Mesodermal cell (in vitro differentiated cells): ENCODE measurements around the gene ITGB3BP.
"Not testable (repeated sequence)": the region's sequence is repeated elsewhere in the genome, so short reads cannot be mapped to it uniquely, and the experiment has no call there.

Experiments
- H3K27ac ChIP-seq: 2 replicates; pipeline ENCODE4 v1.7.0; 2013; ENCODE audit warnings: mild to moderate bottlenecking, low read depth, low read length, moderate library complexity; ENCODE audit not compliant: severe bottlenecking
- H3K36me3 ChIP-seq: 2 replicates; pipeline ENCODE4 v1.7.1; 2013; ENCODE audit warnings: mild to moderate bottlenecking, low read length, moderate library complexity; ENCODE audit not compliant: control insufficient read depth, insufficient read depth
- H3K4me1 ChIP-seq: one replicate; pipeline ENCODE4 v1.7.1; 2013; ENCODE audit warnings: mild to moderate bottlenecking, low read length; ENCODE audit not compliant: insufficient read depth, control insufficient read depth, poor library complexity, severe bottlenecking
- H3K4me3 ChIP-seq: 2 replicates; pipeline ENCODE4 v1.7.0; 2013; ENCODE audit warnings: low read length, control low read depth, mild to moderate bottlenecking; ENCODE audit not compliant: insufficient read depth, poor library complexity, severe bottlenecking; ENCODE audit errors: extremely low read depth
- H3K9me3 ChIP-seq: 2 replicates; pipeline ENCODE4 v1.7.1; 2013; ENCODE audit warnings: mild to moderate bottlenecking, low read length, moderate library complexity; ENCODE audit not compliant: control insufficient read depth
- WGBS, 2 experiments: methylation state at CpG; one replicate each; pipeline ENCODE4 v1.1.5; 2013; ENCODE audit warnings: missing lambda C conversion rate in 2 of 2; ENCODE audit not compliant: insufficient coverage in 2 of 2; 5-methylcytosine and 5-hydroxymethylcytosine counted together

Gene ITGB3BP

GRCh38 chr1:63423649-63424048, 99.4 kb downstream of the ITGB3BP start:
- H3K9me3 ChIP-seq: no peaks in the 10 kb centered on the region
- no peak overlapping the region for H3K27ac ChIP-seq
- WGBS, 2 experiments: no CpG with 5 or more reads among the region's 2 CpGs
- no peaks in the 10 kb centered on the region for H3K4me1 ChIP-seq
- H3K4me3 ChIP-seq: no peak overlapping the region
- H3K36me3 ChIP-seq: no peaks in the 10 kb centered on the region

- H3K4me3 ChIP-seq, H3K9me3 ChIP-seq, H3K36me3 ChIP-seq, H3K4me1 ChIP-seq, H3K27ac ChIP-seq: not testable (repeated sequence)
- WGBS, 2 experiments: no CpG with 5 or more reads among the region's 1 CpG
These were observed 102.3 kb downstream of the ITGB3BP start for GRCh38 chr1:63420746-63421145.

GRCh38 chr1:63418101-63418500, 104.9 kb downstream of the ITGB3BP start:
- Histone ChIP-seq H3K27ac (no peak overlapping the region), H3K4me3 (no peak overlapping the region), H3K4me1 (no peaks in the 10 kb centered on the region), H3K36me3 (no peaks in the 10 kb centered on the region), H3K9me3 (no peaks in the 10 kb centered on the region)

- Histone ChIP-seq H3K36me3 (no peaks in the 10 kb centered on the region), H3K4me3 (no peak overlapping the region), H3K9me3 (no peaks in the 10 kb centered on the region), H3K4me1 (no peaks in the 10 kb centered on the region), H3K27ac (no peak overlapping the region)
- WGBS, 2 experiments: 92 to 100% methylated on average over 2 to 3 of the region's 3 CpGs
These were observed 108.2 kb downstream of the ITGB3BP start for GRCh38 chr1:63414691-63415365.

GRCh38 chr1:63413394-63413793, 109.6 kb downstream of the ITGB3BP start:
- no peaks in the 10 kb centered on the region for H3K4me1 ChIP-seq
- no peak overlapping the region for H3K27ac ChIP-seq
- H3K36me3 ChIP-seq: no peaks in the 10 kb centered on the region
- no peaks in the 10 kb centered on the region for H3K9me3 ChIP-seq
- 60% methylated on average over 1 of the region's 1 CpG; no CpG with 5 or more reads in 1 of the 2 experiments for WGBS, 2 experiments
- no peak overlapping the region for H3K4me3 ChIP-seq

- H3K4me3 ChIP-seq: no peak overlapping the region
- 100% methylated on average over 2 of the region's 2 CpGs; no CpG with 5 or more reads in 1 of the 2 experiments for WGBS, 2 experiments
- no peaks in the 10 kb centered on the region for H3K9me3 ChIP-seq
- H3K36me3 ChIP-seq: no peaks in the 10 kb centered on the region
- no peak overlapping the region for H3K27ac ChIP-seq
- H3K4me1 ChIP-seq: no peaks in the 10 kb centered on the region
These were observed 112.0 kb downstream of the ITGB3BP start for GRCh38 chr1:63411066-63411465.

GRCh38 chr1:63408331-63408730, 114.7 kb downstream of the ITGB3BP start:
- Histone ChIP-seq H3K4me1 (no peaks in the 10 kb centered on the region), H3K27ac (no peak overlapping the region), H3K36me3 (no peaks in the 10 kb centered on the region), H3K4me3 (no peak overlapping the region), H3K9me3 (no peaks in the 10 kb centered on the region)
- WGBS, 2 experiments: 63 to 100% methylated on average over 1 of the region's 4 CpGs

GRCh38 chr1:63407002-63407401, 116.0 kb downstream of the ITGB3BP start:
- H3K27ac ChIP-seq: no peak overlapping the region
- H3K4me1 ChIP-seq: no peaks in the 10 kb centered on the region
- no peaks in the 10 kb centered on the region for H3K9me3 ChIP-seq
- no peak overlapping the region for H3K4me3 ChIP-seq
- H3K36me3 ChIP-seq: no peaks in the 10 kb centered on the region

- no peaks in the 10 kb centered on the region for H3K4me1 ChIP-seq
- H3K4me3 ChIP-seq: no peak overlapping the region
- no peak overlapping the region for H3K27ac ChIP-seq
- H3K9me3 ChIP-seq: no peaks in the 10 kb centered on the region
- no peaks in the 10 kb centered on the region for H3K36me3 ChIP-seq
These were observed 117.0 kb downstream of the ITGB3BP start for GRCh38 chr1:63405987-63406386.

- Histone ChIP-seq H3K4me3 (no peak overlapping the region), H3K9me3 (no peaks in the 10 kb centered on the region), H3K27ac (no peak overlapping the region), H3K36me3 (no peaks in the 10 kb centered on the region), H3K4me1 (no peaks in the 10 kb centered on the region)
These were observed 118.0 kb downstream of the ITGB3BP start for GRCh38 chr1:63405021-63405420.

GRCh38 chr1:63403386-63403785, 119.6 kb downstream of the ITGB3BP start:
- Histone ChIP-seq H3K36me3 (no peaks in the 10 kb centered on the region), H3K4me3 (no peak overlapping the region), H3K4me1 (no peaks in the 10 kb centered on the region), H3K27ac (no peak overlapping the region), H3K9me3 (no peaks in the 10 kb centered on the region)
- no CpG with 5 or more reads among the region's 3 CpGs for WGBS, 2 experiments
